ENCODE results near the gene ELOVL1. TPM values are rescaled to one million over a fixed set of nuclear protein-coding genes. Genes with fewer than 3 reads are reported as not detected.

The ELOVL1 gene
- total RNA-seq, 1 donor from 2014 or later = 51.9 TPM

GRCh38 chr1:43322506-43322905, 45.3 kb downstream of the ELOVL1 start:
- no peak for DNase-seq

- no peak for DNase-seq
Measured at GRCh38 chr1:43321331-43321891, 46.4 kb downstream of the ELOVL1 start.

- DNase-seq = no peak
Measured at GRCh38 chr1:43319766-43320165, 48.0 kb downstream of the ELOVL1 start.

- no peak for DNase-seq
Measured at GRCh38 chr1:43319288-43319687, 48.5 kb downstream of the ELOVL1 start.

GRCh38 chr1:43318831-43319230, 49.0 kb downstream of the ELOVL1 start:
- DNase-seq = no peak

- no peak for DNase-seq
Measured at GRCh38 chr1:43317817-43318471, 49.9 kb downstream of the ELOVL1 start.

- DNase-seq = no peak
Measured at GRCh38 chr1:43316738-43317520, 50.9 kb downstream of the ELOVL1 start.

GRCh38 chr1:43315963-43316737, 51.7 kb downstream of the ELOVL1 start:
- DNase-seq = no peak

- DNase-seq = no peak
Measured at GRCh38 chr1:43315481-43315880, 52.3 kb downstream of the ELOVL1 start.

- DNase-seq = no peak
Measured at GRCh38 chr1:43314233-43314632, 53.6 kb downstream of the ELOVL1 start.

GRCh38 chr1:43313771-43314170, 54.0 kb downstream of the ELOVL1 start:
- no peak for DNase-seq

Other genes starting within 250 kb of the ELOVL1 start
- 68.1 and 89.9 TPM in 2 replicates for gene EBNA1BP2, start 195.7 kb downstream of the ELOVL1 start, total RNA-seq
- gene CFAP57, start 195.7 kb downstream of the ELOVL1 start, total RNA-seq = 0.14 and 0.17 TPM in 2 replicates
- gene TMEM125, start 98.0 kb downstream of the ELOVL1 start, total RNA-seq = 0.05 TPM in 1 of 2 replicates, not detected in the other
- not detected in 2 replicates for gene C1orf210, start 82.4 kb downstream of the ELOVL1 start, total RNA-seq
- gene TIE1, start 67.0 kb downstream of the ELOVL1 start, total RNA-seq = 1,320 and 1,392 TPM in 2 replicates
- 0.09 TPM in 1 of 2 replicates, not detected in the other for gene MPL, start 30.2 kb downstream of the ELOVL1 start, total RNA-seq
- gene CDC20, start 9.0 kb downstream of the ELOVL1 start, total RNA-seq = 22.1 and 121 TPM in 2 replicates
- 45.9 and 51.9 TPM in 2 replicates for gene MED8, start 21.8 kb upstream of the ELOVL1 start, total RNA-seq
- 18.9 and 24.8 TPM in 2 replicates for gene SZT2, start 21.9 kb upstream of the ELOVL1 start, total RNA-seq
- gene HYI, start 85.9 kb upstream of the ELOVL1 start, total RNA-seq = 96.1 and 207 TPM in 2 replicates
- 108 and 353 TPM in 2 replicates for gene PTPRF, start 162.9 kb upstream of the ELOVL1 start, total RNA-seq